GM10266 (cell line): ENCODE data around the gene OXSR1.

Source experiments
- DNase-seq: peaks from one replicate; pipeline ENCODE4 v3.0.0; 2012; ENCODE audit errors: extremely low spot score
- TF ChIP-seq, protein P1 (sequence below): IDR thresholded peaks from 2 replicates; pipeline ENCODE4 v1.5.1; 2012; ENCODE audit warnings: mild to moderate bottlenecking, low read depth; ENCODE audit not compliant: control insufficient read depth, insufficient read depth; ENCODE audit errors: missing control alignments

OXSR1 gene

DNA sequence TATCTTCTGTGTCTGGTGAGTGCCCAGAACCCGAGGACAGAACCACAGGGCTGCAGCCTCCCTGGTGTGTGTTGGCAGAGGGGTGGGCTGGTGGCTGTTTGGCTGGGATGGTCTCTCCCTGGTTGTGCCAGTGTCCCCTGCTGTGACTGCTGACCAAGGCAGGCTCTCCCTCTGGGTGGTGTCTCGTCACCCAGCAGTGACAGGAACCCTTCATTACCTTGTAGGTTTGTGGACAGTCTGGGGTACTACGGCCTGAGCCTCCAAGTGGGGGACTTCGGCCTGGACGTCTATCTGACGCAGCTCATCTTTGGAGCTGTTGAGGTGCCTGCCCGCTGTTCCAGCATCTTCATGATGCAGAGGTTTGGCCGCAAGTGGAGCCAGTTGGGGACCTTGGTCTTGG lies 110.3 kb downstream of the OXSR1 start:
- TF ChIP-seq, protein P1, sequence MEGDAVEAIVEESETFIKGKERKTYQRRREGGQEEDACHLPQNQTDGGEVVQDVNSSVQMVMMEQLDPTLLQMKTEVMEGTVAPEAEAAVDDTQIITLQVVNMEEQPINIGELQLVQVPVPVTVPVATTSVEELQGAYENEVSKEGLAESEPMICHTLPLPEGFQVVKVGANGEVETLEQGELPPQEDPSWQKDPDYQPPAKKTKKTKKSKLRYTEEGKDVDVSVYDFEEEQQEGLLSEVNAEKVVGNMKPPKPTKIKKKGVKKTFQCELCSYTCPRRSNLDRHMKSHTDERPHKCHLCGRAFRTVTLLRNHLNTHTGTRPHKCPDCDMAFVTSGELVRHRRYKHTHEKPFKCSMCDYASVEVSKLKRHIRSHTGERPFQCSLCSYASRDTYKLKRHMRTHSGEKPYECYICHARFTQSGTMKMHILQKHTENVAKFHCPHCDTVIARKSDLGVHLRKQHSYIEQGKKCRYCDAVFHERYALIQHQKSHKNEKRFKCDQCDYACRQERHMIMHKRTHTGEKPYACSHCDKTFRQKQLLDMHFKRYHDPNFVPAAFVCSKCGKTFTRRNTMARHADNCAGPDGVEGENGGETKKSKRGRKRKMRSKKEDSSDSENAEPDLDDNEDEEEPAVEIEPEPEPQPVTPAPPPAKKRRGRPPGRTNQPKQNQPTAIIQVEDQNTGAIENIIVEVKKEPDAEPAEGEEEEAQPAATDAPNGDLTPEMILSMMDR, result no peak
- no peak for DNase-seq

DNA sequence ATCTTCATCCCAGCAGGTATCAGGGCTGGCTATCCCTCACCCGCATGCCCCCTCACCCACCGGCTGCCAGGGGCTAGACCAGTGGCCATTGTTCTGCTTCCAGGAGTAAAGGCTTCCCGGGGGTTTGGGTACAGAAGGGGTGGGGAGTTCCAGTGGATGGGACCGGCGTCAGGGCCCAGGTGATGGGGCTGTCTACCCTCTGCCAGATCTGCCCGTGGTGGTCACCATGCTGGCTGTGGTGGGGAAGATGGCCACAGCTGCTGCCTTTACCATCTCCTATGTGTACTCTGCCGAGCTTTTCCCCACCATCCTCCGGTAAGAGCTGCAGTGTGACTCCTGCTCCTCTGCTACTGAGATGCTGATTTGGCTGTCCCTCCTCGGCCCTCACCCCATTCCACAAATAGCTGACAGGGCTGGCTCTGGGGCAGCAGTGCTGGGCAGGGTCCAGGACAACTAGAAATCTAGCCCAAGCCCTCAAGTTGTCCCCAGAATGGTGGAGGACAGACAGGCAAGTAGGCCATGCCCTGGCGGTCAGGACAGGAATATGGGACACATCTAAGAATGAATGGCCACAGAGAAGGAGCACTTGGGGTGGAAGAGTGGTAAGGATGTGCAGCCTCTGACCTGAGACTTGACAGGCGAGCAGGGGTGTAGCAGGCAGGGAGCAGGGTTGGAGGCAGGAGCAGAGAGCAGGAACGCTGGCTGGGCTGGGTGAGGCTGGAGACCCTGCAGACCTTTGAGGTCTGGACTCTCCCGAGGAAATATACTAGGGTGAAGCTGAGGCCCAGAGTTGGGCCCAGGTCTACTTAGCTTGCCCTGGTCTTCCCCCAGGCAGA lies 111.0 kb downstream of the OXSR1 start:
- TF ChIP-seq, protein P1, result no peak

DNA sequence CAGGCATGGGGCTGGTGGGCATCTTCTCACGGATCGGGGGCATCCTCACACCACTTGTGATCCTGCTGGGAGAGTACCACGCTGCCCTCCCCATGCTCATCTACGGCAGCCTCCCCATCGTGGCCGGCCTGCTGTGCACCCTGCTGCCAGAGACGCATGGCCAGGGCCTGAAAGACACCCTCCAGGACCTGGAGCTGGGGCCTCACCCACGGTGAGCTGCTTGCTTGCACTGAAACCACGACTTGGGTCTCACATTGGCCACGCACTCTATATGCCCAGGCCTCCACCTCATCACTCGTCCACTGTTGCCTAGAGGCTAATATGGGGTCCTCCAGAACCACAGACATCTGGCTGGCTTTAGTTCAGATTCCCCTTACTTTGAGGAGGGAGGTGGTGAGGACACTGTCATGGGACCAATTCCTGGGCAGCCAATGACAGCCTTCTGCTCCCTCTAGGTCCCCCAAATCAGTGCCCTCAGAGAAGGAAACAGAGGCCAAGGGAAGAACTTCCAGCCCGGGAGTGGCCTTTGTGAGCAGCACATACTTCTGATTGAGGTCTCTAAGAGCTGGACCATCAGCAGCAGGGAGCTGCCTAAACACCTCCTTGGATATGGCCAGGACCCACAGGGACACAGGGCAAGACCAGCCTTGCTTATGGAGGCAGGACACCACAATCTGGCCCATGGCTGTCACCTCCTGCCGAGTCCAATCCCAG lies 111.7 kb downstream of the OXSR1 start:
- no peak for DNase-seq
- TF ChIP-seq, protein P1, result no peak

More for the DNA sequence above, 111.0 kb downstream of the OXSR1 start:
- no peak for DNase-seq

DNA sequence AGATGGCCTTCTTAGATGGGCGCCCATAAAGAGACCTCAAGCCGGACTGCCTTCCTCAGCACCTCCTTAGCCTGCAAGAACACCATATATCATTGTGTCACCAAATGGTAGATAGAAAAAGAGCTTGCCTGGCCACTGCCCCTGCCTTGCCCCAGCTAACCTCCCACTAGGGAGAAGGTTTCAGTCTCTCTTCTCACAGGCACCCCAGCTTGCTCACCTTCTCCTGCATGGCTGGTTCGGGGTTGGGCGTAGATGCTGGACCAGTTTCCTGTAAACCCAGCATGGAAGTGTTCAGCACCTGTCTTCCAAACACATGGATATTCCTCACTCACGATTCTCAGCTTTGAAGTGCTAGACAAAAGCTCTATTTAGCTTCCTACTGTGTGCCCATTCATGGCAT lies 113.5 kb downstream of the OXSR1 start:
- TF ChIP-seq, protein P1, result no peak
- no peak for DNase-seq

DNA sequence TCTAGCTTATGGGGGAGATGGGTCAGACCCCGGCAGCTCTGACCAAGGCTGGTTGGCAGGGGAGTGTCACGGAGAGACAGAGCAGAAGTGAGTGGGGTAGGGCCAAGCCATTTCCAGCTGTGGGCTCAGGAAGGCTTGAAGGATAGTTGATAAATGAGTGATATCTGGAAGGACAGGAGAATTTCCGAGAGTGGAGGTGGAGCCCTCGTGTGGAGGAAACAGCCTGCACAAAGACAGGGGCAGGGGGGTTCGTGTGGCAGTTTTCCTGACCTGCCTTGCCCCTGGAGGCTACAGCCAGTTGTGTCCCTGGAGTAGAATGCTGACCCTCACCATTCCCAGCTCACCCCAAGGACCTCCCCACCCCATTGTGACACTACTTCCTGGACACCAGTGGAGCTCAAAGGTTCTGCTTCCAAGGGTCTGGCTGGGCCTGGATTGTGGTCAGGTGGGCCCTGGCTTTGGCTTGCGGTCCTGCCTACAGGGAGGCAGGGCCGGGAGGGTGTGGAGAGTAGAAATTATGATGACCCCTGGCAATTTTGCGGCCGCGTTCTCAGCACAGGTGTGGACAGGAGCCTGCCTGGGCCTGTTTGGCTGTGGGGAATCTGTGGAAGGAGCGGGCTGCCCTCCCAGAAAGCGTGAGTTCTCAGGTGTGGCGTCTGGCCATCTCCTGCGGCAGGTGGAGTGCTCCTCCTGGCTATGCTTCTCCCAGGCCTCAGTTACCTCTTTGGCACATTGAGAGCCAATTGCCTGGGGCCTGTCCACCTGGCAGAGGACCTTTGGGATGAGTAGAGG lies 116.8 kb downstream of the OXSR1 start, which contains the start of gene SLC22A14:
TSS of gene SLC22A14 (plus strand) at position 400 of the 792 bp plus-strand sequence. CDS start 23,733 bp downstream, outside the sequence.
- TF ChIP-seq, protein P1, result no peak
- no peak for DNase-seq

DNA sequence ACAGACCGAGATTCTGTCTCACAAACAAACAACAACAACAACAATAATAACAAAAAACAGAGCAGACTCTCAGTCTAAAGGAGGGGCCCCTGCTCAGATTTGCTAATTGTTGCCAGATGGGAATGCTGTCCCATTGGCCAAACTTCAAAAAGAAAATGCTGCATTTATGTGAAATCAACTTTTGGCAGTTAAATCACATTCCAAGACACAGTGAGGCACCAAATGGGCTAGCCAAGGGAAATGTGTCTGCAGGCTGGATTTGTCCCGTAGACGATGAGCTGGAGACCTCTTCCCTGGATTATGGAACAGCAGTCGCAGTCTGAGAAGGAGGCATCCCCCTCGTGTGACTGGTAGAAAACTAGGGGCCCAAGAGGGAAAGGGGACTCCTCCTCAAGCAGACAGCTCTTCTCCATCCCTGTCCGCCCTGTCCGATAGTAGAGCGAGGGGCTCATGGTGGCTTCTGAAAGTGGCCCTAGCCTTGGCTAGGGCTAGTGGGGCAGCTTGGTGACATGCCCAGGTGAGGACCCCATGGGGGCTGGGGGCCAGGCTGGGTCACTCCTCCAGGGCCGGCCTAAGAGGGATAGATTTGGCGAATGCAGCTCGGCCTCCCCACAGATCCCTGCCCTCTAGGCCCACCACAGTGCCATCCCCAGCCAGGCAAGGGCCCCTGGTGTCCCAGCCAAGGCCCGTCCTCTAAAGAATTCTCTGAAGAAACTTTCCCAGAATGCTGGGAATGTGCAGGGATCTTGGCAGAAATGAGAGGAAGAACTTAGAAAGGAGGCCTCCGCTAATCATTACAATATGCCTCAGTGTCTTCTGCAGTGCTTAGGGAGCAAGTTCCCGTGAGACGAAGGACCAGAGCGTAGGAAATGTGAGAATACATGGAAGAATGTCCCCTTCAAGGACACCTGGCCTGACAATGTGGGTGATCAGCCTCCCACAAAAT lies 118.7 kb downstream of the OXSR1 start:
- DNase-seq, result no peak
- TF ChIP-seq, protein P1, result no peak
